Glutamatergic neuron (in vitro differentiated cells): ENCODE measurements around the gene GK. TPM values are rescaled to one million over a fixed set of nuclear protein-coding genes. Genes with fewer than 3 reads are reported as not detected.

Source experiments
- DNase-seq: peaks from one replicate; pipeline ENCODE4 v3.0.0; 2022
- H3K27ac Mint-ChIP-seq: one replicate; pipeline ENCODE4 v1.8.0; 2020; ENCODE audit warnings: mild to moderate bottlenecking, mixed read lengths, inconsistent platforms; ENCODE audit not compliant: unreplicated experiment
- H3K27me3 Mint-ChIP-seq: one replicate; pipeline ENCODE4 v1.8.0; 2020; ENCODE audit warnings: mild to moderate bottlenecking, moderate library complexity, mixed read lengths, inconsistent platforms; ENCODE audit not compliant: unreplicated experiment
- H3K36me3 Mint-ChIP-seq: one replicate; pipeline ENCODE4 v1.8.0; 2020; ENCODE audit warnings: mild to moderate bottlenecking, mixed read lengths, inconsistent platforms; ENCODE audit not compliant: unreplicated experiment
- H3K4me1 Mint-ChIP-seq: one replicate; pipeline ENCODE4 v1.8.0; 2020; ENCODE audit warnings: mild to moderate bottlenecking, low read depth, mixed read lengths, inconsistent platforms; ENCODE audit not compliant: unreplicated experiment
- H3K4me3 Mint-ChIP-seq: one replicate; pipeline ENCODE4 v1.8.0; 2020; ENCODE audit warnings: mild to moderate bottlenecking, mixed read lengths, inconsistent platforms; ENCODE audit not compliant: unreplicated experiment
- H3K9me3 Mint-ChIP-seq: one replicate; pipeline ENCODE4 v1.8.0; 2020; ENCODE audit warnings: mild to moderate bottlenecking, moderate library complexity, mixed read lengths, inconsistent platforms; ENCODE audit not compliant: unreplicated experiment
- total RNA-seq: library from RNA; stranded (reverse); fragmentation: NEBNext Ultra II Directional; extraction: Animal tissue kit (Norgen Biotek cat#: 25700); gene quantifications from one replicate; pipeline ENCODE4 v1.2.1, GENCODE V29; 2021; ENCODE audit not compliant: unreplicated experiment
- TF ChIP-seq, protein P1 (sequence below): fragments of 200-600 bp; sonication (generic); IDR thresholded peaks from one replicate; pipeline ENCODE4 v1.5.0; 2021; ENCODE audit not compliant: partially characterized antibody, unreplicated experiment

Gene GK
- total RNA-seq, 1 donor from 2014 or later, result 2.0 TPM

DNA sequence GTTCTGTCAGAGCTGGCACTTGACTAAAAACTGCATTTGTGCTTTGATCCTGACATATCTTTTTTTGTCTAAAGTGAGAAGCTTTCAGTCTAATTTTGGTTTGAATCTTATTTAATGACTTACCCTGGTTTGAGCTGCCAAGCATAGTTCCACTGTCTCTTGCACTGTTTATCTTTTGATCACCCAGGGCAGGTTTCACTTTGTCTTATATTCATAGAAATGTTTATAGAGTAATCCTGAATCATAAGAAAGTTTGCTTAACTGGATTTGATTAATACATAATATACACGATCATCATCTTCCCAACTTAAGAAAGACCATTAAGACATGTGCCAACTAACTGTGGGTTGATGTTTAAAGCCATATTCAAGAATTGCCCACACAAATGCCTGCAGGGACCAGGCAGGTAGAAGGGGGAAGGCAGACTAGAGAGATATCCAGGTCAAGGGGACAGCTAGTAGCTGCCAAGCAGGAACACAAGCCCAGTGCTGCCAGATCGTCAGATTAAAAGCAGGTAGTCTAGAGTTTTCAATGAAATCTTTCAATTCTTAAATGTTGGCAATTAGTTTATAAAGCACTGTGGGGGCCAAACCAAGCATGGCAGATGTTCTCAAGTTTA is 1.9 kb downstream of the GK start:
- TF ChIP-seq, protein P1, sequence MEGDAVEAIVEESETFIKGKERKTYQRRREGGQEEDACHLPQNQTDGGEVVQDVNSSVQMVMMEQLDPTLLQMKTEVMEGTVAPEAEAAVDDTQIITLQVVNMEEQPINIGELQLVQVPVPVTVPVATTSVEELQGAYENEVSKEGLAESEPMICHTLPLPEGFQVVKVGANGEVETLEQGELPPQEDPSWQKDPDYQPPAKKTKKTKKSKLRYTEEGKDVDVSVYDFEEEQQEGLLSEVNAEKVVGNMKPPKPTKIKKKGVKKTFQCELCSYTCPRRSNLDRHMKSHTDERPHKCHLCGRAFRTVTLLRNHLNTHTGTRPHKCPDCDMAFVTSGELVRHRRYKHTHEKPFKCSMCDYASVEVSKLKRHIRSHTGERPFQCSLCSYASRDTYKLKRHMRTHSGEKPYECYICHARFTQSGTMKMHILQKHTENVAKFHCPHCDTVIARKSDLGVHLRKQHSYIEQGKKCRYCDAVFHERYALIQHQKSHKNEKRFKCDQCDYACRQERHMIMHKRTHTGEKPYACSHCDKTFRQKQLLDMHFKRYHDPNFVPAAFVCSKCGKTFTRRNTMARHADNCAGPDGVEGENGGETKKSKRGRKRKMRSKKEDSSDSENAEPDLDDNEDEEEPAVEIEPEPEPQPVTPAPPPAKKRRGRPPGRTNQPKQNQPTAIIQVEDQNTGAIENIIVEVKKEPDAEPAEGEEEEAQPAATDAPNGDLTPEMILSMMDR, result no peak
- Mint-ChIP-seq H3K27ac (no peak overlapping the region), H3K9me3 (peaks cover 2% of the 10 kb centered on the region), H3K36me3 (no peaks in the 10 kb centered on the region), H3K27me3 (peaks cover 2% of the 10 kb centered on the region), H3K4me1 (no peaks in the 10 kb centered on the region), H3K4me3 (no peak overlapping the region)
- DNase-seq, result no peak

DNA sequence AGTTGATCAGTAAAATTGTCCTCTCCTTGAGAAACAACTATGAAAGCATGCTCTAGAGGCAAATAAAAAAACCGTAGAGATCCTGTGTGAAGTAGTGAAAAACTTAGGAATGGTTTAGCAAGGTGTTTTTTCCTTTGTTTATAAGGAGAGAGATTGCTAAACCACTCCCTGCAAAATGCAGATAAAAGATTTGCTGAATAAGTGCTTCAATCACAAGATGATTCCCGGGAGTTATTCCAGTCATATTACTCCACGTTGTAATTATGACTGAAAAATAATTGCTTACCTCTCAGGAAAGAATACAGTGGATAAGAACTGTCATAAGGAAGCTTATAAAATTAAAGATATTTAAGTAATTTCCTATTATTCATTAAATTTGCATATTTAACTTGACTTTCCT is 2.8 kb downstream of the GK start:
- H3K4me1 Mint-ChIP-seq, result no peaks in the 10 kb centered on the region
- H3K27ac Mint-ChIP-seq, result no peak overlapping the region
- peaks cover 2% of the 10 kb centered on the region for H3K27me3 Mint-ChIP-seq
- no peaks in the 10 kb centered on the region for H3K36me3 Mint-ChIP-seq
- TF ChIP-seq, protein P1, result no peak
- DNase-seq, result no peak
- no peak overlapping the region for H3K4me3 Mint-ChIP-seq
- H3K9me3 Mint-ChIP-seq, result peaks cover 2% of the 10 kb centered on the region

DNA sequence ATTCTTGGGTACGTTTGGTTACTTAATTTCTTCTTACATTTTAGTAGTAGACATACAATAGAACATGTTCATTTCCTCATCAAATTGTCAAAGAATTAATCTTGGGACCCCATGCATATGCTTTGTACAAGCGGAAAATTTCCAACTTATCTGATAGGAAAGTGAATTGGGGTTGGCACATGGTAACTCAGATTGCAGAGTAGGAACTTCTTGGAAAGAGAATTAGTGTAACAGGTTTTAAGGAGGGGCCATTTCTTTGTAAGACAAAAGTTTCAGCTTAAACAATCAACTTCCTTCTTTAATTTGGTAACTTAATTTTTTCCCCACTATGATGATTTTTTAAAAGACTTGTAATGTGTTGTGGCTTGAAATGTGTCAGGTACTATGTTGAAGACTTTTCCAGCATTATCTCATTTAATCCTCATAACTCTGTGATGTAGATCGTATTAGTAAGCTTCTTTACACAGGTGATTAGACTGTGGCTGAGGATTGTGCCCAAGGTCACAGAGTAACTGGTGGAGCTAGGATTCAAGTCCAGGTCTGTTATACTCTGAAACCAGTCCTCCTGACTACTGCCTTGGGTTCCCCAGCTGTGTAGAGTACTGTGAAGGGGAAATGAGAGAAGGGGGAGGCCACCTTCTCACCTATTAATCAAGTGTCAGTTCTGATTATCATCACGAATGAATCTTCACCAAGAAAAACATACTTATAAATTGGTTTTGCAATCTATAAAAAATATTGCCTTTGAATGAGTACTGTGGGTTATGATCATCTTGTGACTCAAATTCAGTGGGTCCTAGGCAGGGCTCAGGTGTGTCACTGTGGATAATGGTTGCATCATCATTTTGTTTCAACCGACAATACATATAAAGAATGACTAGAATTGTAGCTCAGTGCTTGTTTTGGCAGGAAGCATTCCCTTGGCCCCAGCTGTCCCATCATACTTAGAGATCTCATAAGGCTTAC is 4.3 kb downstream of the GK start:
- Mint-ChIP-seq H3K4me3 (no peak overlapping the region), H3K36me3 (no peaks in the 10 kb centered on the region), H3K27ac (no peak overlapping the region), H3K27me3 (no peaks in the 10 kb centered on the region), H3K4me1 (no peaks in the 10 kb centered on the region), H3K9me3 (no peaks in the 10 kb centered on the region)
- no peak for DNase-seq
- TF ChIP-seq, protein P1, result no peak

DNA sequence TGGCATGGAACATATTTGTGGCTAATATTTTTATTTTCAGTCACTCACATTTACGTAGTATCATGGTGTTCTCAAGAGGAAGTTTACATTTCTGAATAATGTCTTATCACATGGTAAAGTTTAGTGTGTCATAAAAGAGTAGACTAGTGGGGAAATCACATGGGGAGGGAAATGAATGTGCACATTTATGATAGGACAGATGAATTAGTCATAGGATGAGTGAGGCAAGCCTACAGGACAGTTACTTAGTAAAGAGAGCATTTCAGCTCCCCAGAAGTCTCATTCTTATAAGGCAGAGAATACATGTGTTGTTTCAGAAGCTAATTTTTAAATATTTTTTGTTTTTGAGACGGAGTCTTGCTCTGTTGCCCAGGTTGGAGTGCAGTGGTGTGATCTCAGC is 6.2 kb downstream of the GK start:
- no peak for DNase-seq
- TF ChIP-seq, protein P1, result no peak
- Mint-ChIP-seq H3K4me3 (no peak overlapping the region), H3K4me1 (no peaks in the 10 kb centered on the region), H3K27ac (no peak overlapping the region), H3K9me3 (no peaks in the 10 kb centered on the region), H3K27me3 (no peaks in the 10 kb centered on the region), H3K36me3 (no peaks in the 10 kb centered on the region)

DNA sequence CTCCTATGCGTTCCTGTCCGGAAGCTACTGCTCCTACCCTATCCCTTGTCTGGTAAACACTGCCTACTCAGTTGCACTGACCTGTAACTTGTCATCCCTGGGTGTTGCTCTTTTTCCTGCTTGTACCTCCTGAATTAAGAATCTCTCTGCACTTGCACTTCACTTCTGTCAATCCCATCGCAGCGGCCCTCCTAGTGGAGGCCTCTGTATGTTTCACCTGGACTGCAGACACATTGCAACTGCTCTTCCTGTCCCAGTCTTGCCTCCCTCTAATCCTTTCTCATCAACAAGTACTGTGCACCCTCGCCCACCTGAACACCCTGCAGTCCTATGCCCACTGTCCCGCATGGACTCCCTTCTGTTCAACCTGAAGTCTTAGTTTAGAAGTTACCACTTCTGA is 8.0 kb downstream of the GK start:
- Mint-ChIP-seq H3K9me3 (no peaks in the 10 kb centered on the region), H3K27me3 (no peaks in the 10 kb centered on the region), H3K4me3 (no peak overlapping the region), H3K4me1 (no peaks in the 10 kb centered on the region), H3K36me3 (no peaks in the 10 kb centered on the region), H3K27ac (no peak overlapping the region)
- DNase-seq, result no peak
- TF ChIP-seq, protein P1, result no peak
